ENCODE results near the gene ICE2.

- TF ChIP-seq TAF1 (IDR thresholded peaks at IDR 0.05; ENCODE audit: low read depth) = no peak
- no peak for TF ChIP-seq MAX (IDR thresholded peaks at IDR 0.05)
- TF ChIP-seq NFIC (IDR thresholded peaks at IDR 0.05) = no peak
- no peak for TF ChIP-seq EP300 (IDR thresholded peaks at IDR 0.05; ENCODE audit: borderline replicate concordance)
- no peak for TF ChIP-seq YY1 (IDR thresholded peaks at IDR 0.05; ENCODE audit: low read depth)
- no peak for TF ChIP-seq USF1 (IDR thresholded peaks at IDR 0.05)
- no peak for TF ChIP-seq EGR1 (IDR thresholded peaks at IDR 0.05)
- TF ChIP-seq RAD21 (IDR thresholded peaks at IDR 0.05; ENCODE audit: low read depth) = no peak
- no peak for TF ChIP-seq CREB1 (IDR thresholded peaks at IDR 0.05; ENCODE audit: low read depth)
- TF ChIP-seq TCF12 (IDR thresholded peaks at IDR 0.05; ENCODE audit: low read depth) = no peak
- no peak for TF ChIP-seq REST (IDR thresholded peaks at IDR 0.05; ENCODE audit: low read depth)
Observed at GRCh38 chr15:60480888-60481287, 1.9 kb upstream of the ICE2 start.

Data from Ishikawa (cell line).